Renal cortex interstitium (tissue), 11 donors: ENCODE results near the gene TWF2. TPM values are rescaled to one million over a fixed set of nuclear protein-coding genes. Genes with fewer than 3 reads are reported as not detected.

Experiments
- DNase-seq, 11 donors: peaks; one replicate each; pipeline ENCODE4 v3.0.0-alpha.2; 2013; ENCODE audit warnings: low read depth in 9 of 11, low spot score in 4 of 11; ENCODE audit errors: extremely low read depth in 1 of 11
- polyA plus RNA-seq, 3 donors: library from polyadenylated mRNA; unstranded; fragments of 120-200 nt; gene quantifications; one replicate each; pipeline ENCODE4 v1.2.1, GENCODE V29; 2013; ENCODE audit not compliant: insufficient read length in 3 of 3

The TWF2 gene
- polyA plus RNA-seq, 3 donors, result 24.0 to 37.9 (median 30.0) TPM

GRCh38 chr3:52270252-52270754 lies 31.3 kb upstream of the TWF2 start:
- no peak for DNase-seq

GRCh38 chr3:52269776-52270175 lies 30.8 kb upstream of the TWF2 start:
- DNase-seq, result no peak

- DNase-seq, result no peak
Observed at GRCh38 chr3:52268036-52268435, 29.1 kb upstream of the TWF2 start.

GRCh38 chr3:52265387-52265786 lies 26.4 kb upstream of the TWF2 start:
- DNase-seq, result no peak

GRCh38 chr3:52262447-52262846 lies 23.5 kb upstream of the TWF2 start:
- DNase-seq, result no peak

GRCh38 chr3:52259448-52259847 lies 20.5 kb upstream of the TWF2 start:
- DNase-seq, result no peak

- no peak for DNase-seq
Observed at GRCh38 chr3:52259035-52259434, 20.1 kb upstream of the TWF2 start.

- DNase-seq, result no peak
Observed at GRCh38 chr3:52257911-52258310, 19.0 kb upstream of the TWF2 start.

- DNase-seq, result no peak
Observed at GRCh38 chr3:52256622-52257021, 17.7 kb upstream of the TWF2 start.

- DNase-seq, result no peak
Observed at GRCh38 chr3:52256159-52256558, 17.2 kb upstream of the TWF2 start.

GRCh38 chr3:52254608-52255007 lies 15.7 kb upstream of the TWF2 start:
- no peak for DNase-seq

- no peak for DNase-seq
Observed at GRCh38 chr3:52253314-52254304, 14.7 kb upstream of the TWF2 start.

GRCh38 chr3:52250122-52250521 lies 11.2 kb upstream of the TWF2 start:
- no peak for DNase-seq

GRCh38 chr3:52249683-52250082 lies 10.7 kb upstream of the TWF2 start:
- no peak for DNase-seq

GRCh38 chr3:52248816-52249547 lies 10.0 kb upstream of the TWF2 start:
- DNase-seq, result no peak

GRCh38 chr3:52248165-52248541 lies 9.2 kb upstream of the TWF2 start:
- DNase-seq, result no peak

- DNase-seq, result no peak
Observed at GRCh38 chr3:52247409-52248164, 8.6 kb upstream of the TWF2 start.

GRCh38 chr3:52246728-52247408 lies 7.9 kb upstream of the TWF2 start:
- no peak for DNase-seq

GRCh38 chr3:52246264-52246620 lies 7.3 kb upstream of the TWF2 start:
- no peak for DNase-seq
